ENCODE results near the gene GOLGA1.

DNA sequence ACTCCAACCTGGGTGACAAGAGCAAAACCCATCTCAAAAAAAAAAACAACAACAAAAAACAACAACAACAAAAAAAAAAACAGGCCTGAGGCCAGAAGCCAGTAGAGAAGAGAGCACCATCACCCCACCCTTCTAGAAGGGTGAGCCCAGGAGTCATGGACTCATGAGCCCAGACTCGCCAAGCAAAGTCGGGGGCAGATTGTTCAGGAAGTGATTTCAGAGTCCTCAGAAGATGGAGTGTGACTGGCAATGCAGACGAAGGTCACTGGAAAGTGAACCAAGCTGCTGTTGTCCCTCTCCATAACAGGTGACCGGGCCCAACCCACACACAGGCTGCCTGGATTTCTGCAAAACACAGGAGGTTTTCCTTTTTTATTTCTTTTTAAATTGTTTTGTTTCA is 96.6 kb downstream of the GOLGA1 start:
- TF ChIP-seq, protein P1, sequence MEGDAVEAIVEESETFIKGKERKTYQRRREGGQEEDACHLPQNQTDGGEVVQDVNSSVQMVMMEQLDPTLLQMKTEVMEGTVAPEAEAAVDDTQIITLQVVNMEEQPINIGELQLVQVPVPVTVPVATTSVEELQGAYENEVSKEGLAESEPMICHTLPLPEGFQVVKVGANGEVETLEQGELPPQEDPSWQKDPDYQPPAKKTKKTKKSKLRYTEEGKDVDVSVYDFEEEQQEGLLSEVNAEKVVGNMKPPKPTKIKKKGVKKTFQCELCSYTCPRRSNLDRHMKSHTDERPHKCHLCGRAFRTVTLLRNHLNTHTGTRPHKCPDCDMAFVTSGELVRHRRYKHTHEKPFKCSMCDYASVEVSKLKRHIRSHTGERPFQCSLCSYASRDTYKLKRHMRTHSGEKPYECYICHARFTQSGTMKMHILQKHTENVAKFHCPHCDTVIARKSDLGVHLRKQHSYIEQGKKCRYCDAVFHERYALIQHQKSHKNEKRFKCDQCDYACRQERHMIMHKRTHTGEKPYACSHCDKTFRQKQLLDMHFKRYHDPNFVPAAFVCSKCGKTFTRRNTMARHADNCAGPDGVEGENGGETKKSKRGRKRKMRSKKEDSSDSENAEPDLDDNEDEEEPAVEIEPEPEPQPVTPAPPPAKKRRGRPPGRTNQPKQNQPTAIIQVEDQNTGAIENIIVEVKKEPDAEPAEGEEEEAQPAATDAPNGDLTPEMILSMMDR (IDR thresholded peaks at IDR 0.05), result no peak
- TF ChIP-seq POLR2A (IDR thresholded peaks at IDR 0.05), result no peak

Measured in uterus (tissue), 2 donors.